ENCODE results near the gene LPP.

LPP gene

DNA sequence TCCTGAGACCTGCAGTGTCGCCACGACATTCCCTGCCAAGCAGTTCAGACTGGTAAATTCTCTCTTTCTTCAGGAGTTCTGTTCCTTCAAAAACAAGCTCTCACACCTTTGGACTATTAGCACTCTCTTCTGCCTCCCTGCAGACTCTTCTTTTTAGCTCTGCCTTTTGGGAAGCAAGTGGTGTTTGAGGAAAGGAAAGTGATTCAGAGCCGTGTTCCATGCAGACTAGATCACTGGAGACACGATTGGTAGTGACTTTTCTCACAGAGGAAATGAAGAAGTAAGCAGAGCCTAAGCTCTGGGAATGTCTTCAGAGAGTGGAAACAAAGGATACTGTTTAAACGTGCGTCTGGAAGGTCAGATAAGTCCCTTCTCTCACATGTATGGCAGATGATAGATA lies 747.2 kb downstream of the LPP start:
- no peak for DNase-seq (ENCODE audit: low read depth)
- no peak overlapping the region for H3K4me3 ChIP-seq (ENCODE audit: low read depth, low read length)

DNA sequence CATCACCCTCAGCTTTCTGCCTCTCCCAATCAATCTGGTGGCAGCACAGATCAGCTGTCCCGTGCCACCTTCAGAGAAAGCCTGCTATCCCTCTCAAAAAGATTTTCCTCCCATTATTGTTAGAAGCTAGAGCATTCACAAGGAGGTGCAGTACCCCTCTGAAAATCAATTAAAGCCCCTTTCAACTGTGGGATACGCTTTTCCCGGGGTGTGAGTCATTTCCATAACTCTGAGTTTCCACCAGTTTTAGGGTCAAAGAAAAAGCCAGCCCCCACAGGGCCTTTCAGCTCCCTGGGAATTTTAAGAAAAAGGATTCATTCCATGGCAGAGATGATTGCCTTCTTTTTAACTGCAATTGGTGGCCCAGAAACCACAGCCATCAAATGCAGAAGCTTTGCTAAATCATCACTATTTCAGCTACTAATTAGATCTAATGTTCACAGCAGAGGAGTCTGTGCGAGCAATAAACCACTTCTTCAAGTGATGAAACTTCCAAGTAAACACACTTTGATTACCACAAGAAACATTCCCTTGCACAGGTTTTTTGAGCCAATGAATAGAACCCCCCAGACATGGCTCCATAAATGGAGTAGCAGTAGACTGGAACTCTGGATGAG lies 747.8 kb downstream of the LPP start:
- DNase-seq (ENCODE audit: low read depth) = peak; percentile 41
- no peak overlapping the region for H3K4me3 ChIP-seq (ENCODE audit: low read depth, low read length)

DNA sequence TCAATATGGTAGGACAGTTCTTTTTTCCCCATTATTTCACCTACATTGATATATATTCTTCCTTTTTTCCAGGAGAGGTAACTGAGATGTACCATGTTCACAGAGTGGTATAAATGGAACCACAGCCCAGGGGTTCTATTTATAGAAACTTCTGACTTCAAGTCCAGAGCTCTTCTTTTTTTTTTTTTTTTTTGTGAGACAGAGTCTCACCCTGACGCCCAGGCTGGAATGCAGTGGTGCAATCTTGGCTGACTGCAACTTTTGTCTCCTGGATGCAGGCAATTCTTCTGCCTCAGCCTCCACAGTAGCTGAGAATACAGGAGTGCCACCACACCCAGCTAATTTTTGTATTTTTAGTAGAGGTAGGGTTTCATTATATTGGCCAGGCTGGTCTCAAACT lies 750.7 kb downstream of the LPP start:
- no peak overlapping the region for H3K4me3 ChIP-seq (ENCODE audit: low read depth, low read length)
- DNase-seq (ENCODE audit: low read depth) = peak; percentile 48

DNA sequence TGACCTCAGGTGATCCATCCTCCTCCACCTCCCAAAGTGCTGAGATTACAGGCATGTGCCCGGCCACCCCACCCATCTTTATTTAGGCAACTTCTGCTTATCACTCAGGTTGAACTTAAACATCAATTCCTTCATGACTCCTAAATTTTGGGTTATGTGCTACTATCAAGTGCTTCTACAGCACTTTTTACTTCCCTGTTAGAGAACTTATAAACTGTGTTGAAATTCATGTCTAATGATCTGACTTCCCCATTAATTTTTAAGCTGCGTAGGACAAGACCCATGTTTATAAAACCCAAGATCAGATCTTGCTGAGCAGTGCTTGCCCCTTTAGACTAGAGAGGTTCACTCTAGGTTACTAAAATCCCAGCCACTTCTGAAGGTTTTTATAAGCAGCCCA lies 751.6 kb downstream of the LPP start:
- no peak for DNase-seq (ENCODE audit: low read depth)
- H3K4me3 ChIP-seq (ENCODE audit: low read depth, low read length) = no peak overlapping the region

DNA sequence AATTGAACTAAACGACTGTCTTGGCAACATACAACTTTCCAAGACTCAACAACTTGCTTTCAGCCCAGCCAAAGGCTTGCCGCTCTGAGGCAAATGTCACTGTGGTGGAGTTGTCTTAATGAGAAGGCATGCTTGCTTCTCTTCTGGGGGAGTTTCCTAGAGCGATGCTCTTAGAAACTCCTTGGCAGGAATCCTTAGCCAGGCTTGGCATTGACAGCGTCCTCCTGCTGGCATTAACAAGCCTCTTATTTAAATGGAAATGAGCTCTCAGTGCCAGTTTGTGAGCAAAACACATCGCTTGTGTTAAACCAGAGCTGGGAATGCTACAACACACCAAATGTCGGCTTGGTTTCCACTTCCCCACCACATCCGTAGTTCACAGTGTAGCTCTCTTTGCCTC lies 752.3 kb downstream of the LPP start:
- DNase-seq (ENCODE audit: low read depth) = no peak
- H3K4me3 ChIP-seq (ENCODE audit: low read depth, low read length) = no peak overlapping the region

DNA sequence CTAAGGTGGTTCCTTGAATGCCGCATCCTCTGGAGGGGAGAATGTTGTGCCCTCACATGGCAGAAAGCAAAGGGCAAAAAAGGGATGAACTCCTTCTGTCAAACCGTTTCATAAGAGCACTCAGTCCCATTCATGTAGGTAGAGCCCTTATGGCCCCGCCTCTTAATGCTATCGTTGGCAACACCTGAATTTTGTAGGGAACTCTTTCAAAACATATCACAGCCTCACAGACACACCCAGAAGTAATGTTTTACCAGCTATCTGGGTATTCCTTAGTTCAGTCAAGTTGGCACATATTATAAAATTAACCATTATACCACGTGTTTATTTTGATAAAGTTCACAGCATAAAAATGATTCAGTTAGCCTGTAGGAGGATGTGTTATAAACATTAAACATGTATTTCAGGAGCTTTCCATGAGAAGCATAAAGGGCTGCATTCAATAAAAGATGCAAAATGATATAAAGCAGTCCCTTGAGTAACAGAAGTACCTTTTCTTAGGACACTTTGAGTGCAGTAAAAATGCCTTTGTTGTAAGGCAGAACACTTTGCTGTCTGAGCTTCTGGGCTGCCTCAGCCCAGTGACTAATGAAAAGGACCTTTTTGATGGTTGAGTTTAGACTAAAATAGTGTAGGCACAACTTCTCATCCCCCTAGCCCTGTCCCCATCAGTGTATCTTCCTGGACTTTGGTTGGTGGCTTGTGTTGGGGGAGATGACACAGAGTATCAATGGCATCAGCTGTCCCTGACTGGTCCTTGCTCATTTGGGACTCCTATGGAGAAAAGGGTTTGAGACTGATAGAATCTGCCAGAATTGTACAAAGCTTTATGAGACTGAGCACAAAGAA lies 754.3 kb downstream of the LPP start:
- DNase-seq (ENCODE audit: low read depth) = no peak
- no peak overlapping the region for H3K4me3 ChIP-seq (ENCODE audit: low read depth, low read length)

DNA sequence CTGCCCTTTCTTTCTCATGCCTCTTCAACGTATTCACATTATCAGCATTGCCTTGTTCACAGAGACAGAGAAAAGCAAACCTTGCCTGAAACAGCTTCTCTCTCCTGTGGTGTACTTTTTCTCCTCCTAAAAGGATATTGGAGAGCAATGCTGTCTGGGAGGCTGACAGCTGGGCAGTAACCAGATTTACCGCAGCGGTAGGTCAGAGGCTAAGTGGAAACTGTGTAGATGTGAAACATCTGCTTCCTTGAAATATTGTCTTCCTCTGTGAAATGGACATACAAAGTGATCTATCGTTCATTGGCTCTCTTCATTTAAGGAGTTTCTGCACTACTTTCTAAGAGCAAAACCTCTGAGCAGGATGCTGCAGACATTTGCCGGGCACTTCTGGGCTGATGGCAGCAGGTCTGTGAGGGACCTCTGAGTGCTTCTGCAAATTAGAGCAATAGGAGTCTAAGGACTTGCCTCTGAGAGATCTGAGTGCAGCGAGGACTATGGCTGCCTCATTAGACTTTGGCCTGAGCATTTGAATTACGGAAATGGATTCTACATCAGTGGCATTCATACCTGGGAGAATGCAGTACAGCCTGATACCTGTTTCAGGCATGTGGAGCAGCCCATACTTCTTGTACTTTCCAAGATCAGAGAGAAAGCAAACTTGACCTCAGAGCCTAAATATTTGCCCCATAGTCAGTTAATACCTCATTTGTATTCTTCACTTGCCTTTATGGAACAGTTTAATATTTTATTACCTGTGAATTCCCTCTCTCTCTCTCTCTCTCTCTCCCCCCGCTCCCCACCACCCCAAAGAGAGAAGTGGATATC lies 757.3 kb downstream of the LPP start:
- H3K4me3 ChIP-seq (ENCODE audit: low read depth, low read length) = no peak overlapping the region
- no peak for DNase-seq (ENCODE audit: low read depth)

DNA sequence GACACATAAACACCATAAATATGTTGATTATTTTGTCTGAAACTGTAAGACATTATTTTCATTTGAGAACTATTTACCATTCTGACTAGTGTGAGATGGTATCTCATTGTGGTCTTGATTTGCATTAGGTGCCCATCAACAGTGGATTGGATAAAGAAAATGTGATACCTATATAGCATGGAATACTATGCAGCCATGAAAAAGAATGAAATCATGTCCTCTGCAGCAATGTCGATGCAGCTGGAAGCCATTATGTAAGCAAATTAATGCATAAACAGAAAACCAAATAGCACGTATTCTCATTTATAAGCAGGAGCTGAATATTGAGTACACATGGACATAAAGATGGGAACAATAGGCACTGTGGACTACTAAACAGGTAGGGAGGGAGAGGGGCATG lies 759.1 kb downstream of the LPP start:
- H3K4me3 ChIP-seq (ENCODE audit: low read depth, low read length) = no peak overlapping the region
- DNase-seq (ENCODE audit: low read depth) = no peak

DNA sequence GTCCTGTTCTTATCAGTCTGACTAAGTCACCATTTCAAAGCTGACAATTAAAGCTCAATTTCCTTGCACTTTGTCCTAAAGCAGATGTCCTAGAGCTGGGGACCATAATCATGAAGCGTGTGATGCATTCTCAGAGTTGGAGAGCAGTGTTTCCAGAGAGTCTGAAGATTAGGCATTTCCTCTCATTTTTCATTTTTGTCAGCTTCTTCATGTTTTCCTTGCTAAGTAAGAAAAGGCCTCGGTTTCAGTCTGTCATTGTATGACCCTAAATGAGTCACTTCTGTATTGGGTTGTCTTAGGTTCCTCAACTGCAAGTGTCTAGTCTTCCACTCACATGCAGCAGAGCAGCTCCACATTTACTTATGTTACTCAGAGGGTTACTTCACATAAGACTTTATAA lies 760.6 kb downstream of the LPP start:
- no peak overlapping the region for H3K4me3 ChIP-seq (ENCODE audit: low read depth, low read length)
- no peak for DNase-seq (ENCODE audit: low read depth)

DNA sequence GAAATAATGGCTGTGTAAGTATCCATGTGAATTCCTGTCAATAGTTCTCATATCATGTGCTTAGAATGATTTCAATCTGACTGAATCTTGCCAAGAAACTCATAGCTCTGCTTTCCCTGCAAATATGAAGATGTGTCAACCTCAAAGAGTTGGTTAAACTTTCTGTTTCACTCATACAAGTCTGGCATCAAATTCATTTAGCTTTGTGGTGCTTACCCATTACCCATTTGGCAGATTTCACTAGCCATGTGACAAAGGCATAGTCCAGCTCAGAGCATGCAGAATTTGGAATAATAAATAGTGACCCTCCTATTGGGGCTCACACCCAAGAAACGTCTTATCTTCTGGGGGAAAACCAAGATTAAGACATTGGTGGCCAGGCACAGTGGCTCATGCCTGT lies 761.2 kb downstream of the LPP start:
- no peak for DNase-seq (ENCODE audit: low read depth)
- H3K4me3 ChIP-seq (ENCODE audit: low read depth, low read length) = no peak overlapping the region

DNA sequence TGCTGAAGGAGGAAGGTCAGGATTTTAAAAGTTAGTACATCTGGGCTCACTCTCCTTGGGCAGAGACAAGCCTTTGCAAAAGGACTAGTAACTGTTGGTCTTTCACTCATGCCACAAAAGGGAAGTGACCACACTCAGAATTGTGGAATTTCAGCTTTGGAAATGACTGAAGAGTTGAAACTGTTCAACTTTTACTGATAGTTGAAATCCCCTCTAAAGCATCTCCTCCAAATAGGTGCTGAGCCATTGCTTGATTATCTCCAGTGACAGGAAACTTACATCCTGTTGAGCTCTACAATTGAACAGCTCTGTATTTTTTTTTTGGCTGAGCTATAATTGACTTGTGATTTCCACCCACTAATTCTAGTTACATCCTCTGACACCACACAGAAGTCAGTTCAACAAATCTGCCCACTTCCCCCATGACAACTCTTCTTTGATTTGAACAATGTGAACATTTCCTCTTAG lies 763.0 kb downstream of the LPP start:
- no peak for DNase-seq (ENCODE audit: low read depth)
- H3K4me3 ChIP-seq (ENCODE audit: low read depth, low read length) = no peak overlapping the region

DNA sequence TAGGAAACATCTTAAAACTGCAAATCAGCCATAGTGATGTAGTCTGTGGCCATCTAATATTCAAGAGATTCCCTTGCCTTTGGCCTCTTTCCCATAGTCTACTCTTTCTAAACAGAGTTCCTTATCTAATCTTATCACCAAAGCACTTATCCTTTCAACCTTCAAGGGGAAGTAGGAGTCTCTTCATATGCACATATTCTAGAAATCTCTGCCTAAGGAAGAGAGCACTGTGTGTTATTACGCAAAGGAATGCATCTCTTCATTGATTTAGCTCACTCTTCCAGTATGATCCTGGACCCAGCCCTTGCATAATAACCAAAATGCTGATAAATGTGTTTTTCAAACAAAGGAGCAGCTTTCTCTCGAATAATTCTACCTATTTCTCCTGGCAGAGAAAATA lies 764.1 kb downstream of the LPP start:
- no peak overlapping the region for H3K4me3 ChIP-seq (ENCODE audit: low read depth, low read length)
- DNase-seq (ENCODE audit: low read depth) = no peak

DNA sequence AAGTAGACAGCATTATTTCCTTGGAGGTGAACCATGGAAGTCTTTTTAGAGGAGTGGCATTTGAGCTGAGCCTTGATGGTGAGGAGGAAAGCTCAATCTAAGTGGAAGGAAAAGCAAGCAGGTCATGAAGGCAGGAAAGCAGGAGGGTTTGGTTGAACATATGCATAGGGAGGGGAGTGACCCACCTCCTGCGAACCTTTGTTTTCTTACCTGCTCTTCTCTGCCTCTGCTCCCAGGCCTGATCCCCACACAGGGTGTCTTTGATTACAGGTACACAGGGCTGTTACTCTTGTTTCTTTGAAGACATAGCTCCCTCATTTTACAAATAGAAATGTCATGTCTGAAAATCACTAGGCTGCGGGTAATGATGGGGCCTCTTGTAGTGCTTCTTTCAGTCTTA lies 769.7 kb downstream of the LPP start:
- no peak overlapping the region for H3K4me3 ChIP-seq (ENCODE audit: low read depth, low read length)
- no peak for DNase-seq (ENCODE audit: low read depth)

DNA sequence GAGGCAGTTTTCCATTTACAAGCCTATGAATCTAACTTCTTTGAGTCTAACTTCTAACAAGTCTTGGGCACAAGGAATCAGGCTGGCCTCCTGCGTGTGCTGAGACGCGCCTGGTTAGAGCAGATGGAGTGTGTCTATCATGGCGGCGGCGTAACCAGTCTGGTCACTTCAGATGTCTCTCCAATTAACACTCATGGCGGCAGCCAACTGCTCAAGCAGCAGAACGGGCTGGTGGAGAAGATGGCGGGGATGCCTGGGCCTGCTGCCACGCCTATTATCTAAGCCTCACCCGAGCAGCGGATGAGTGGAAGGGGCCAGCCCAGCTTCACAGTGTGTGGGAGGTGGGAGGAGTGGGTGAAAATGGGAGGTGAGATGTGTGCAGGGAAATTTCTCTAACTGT lies 771.4 kb downstream of the LPP start:
- DNase-seq (ENCODE audit: low read depth) = no peak
- no peak overlapping the region for H3K4me3 ChIP-seq (ENCODE audit: low read depth, low read length)

DNA sequence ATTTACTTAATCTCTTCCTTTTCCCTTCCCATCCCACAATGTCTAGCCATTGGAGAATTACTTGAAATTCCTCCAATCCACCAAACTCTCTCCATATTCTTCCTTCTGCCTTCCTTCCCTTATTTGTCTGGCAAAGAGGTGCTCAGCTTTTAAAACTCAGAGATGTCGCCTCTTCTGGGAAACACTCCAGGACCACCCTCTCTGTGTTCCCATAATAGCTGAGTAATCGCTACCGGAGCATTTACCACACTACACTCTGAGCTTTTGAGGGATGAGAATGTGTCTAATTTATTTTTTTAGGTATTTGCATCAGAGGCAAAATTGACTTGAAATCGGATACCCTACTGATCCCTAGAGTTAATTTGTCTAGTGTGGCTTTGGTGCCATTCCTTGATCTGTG lies 772.2 kb downstream of the LPP start:
- DNase-seq (ENCODE audit: low read depth) = peak; percentile 49
- no peak overlapping the region for H3K4me3 ChIP-seq (ENCODE audit: low read depth, low read length)

DNA sequence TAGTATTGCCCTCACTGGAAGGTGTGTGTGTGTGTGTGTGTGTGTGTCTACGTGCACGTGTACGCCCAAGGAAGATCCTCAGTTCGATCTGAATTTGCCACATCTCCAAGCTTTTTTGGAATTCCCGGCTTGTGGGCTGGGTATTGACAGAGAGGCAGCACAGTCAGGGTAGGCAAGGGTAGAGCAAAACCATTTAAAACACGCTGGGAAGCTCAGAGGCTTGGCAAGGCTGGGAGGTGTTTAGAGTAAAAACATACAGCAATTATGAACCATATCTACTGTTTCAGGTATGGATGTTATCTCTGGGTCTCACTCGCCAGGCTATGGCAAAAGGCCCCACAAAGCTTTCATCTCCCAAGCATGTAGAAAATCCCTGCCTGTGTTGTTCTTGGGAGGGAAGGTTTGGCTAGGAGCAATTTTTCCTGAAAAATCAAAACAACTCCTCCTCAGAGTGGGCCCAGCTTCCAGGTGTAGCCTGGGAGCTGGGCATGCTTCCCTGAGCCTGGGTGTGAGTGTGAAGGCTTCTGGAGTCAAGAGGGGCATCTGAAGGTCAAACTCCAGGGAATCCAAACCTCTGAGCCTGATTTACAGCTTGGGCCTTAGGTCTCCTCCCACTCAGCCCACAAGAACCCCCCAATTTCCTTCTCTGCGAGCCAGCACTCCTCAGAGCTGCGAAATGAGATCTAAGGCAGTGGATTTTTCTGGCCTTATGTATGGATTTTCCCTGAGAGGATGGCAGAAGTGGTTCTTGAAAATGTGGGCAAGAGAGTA lies 773.0 kb downstream of the LPP start:
- no peak for DNase-seq (ENCODE audit: low read depth)
- H3K4me3 ChIP-seq (ENCODE audit: low read depth, low read length) = no peak overlapping the region

DNA sequence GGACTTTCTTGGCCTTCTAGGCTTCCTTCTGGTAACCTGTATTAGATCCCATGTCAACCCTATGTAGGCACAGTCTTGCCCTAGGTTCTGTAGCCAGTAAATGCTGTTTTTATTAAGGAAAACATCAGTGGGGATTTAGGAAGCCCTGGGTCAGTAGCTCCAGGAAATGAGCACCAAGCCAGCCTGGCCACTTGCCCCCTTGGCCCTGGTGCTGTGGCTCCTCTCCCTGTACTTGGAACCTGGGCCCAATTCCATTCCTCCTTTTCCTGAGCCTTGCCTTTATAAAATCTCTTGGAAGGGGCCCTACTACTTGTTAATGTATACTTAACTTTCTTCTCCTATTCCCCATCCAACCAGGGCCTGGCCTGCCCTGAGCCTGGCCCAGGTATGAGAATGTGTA lies 774.0 kb downstream of the LPP start:
- DNase-seq (ENCODE audit: low read depth) = no peak

DNA sequence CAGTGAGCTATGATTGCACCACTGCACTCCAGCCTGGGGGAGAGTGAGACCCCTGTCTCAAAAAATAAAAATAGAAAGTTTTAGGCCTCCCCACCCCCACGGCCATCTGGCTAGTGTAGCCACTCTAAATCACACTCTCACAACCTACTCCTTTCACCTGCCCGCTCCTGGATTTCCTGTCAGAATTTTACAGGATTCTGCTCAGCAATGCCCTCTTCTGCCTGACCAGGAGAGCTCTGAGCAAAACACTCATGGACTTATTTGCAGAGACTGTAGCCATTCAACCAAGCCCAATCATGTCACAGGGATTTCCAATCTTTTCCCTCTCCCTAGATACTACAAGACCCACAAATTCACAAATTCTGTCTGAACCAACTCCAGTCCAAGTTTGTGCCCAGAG lies 775.2 kb downstream of the LPP start:
- H3K4me3 ChIP-seq (ENCODE audit: low read depth, low read length) = no peak overlapping the region
- DNase-seq (ENCODE audit: low read depth) = no peak

More for the DNA sequence above, 774.0 kb downstream of the LPP start:
- H3K4me3 ChIP-seq (ENCODE audit: low read depth, low read length) = no peak overlapping the region

DNA sequence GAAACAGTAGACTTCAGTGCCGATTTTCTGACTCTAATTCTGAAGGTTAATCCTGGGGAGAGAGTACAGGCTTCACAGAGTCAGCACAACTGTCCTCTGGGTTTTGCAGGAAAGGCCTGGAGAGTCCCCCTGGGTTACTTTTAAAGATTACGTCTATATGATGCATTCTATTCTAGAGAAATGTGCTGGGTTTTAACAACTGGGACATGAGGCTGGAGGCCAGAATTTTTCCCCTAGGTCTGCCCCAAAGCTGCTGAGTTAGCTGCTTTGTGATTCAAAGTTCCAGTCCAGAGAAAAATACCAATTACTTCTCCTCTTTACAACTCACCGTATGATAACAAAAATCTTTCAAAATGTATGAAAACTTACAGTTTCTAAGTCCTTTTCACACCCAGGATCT lies 777.1 kb downstream of the LPP start:
- DNase-seq (ENCODE audit: low read depth) = no peak
- no peak overlapping the region for H3K4me3 ChIP-seq (ENCODE audit: low read depth, low read length)

DNA sequence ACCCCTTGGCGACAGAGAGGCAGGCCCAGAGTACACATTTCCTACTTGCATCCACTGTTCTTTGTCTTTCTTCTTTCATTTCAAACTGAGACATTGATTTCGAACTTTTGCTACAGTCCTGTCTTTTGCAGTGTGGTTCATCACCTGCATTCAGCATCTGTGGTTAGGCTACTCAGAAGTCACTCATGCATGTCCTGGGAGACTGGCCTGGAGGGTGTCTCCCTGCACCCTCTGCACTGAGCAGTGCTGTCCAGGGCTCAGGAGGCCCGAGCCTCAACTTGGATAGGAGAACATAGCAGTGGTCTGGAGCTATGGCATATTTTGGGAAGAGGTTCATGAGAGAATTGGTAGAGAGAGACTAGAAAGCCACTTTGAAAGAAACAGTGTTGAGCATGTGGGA lies 777.6 kb downstream of the LPP start:
- no peak for DNase-seq (ENCODE audit: low read depth)
- H3K4me3 ChIP-seq (ENCODE audit: low read depth, low read length) = no peak overlapping the region

Measured in skeletal muscle cell (primary cell).